ENCODE results near the gene SRPK2. TPM values are rescaled to one million over a fixed set of nuclear protein-coding genes. Genes with fewer than 3 reads are reported as not detected.
"Not testable (repeated sequence)": the region's sequence is repeated elsewhere in the genome, so short reads cannot be mapped to it uniquely, and the experiment has no call there.

Gene SRPK2
- total RNA-seq, 2 experiments from 2014 or later: 48.5 to 53.6 TPM

DNA sequence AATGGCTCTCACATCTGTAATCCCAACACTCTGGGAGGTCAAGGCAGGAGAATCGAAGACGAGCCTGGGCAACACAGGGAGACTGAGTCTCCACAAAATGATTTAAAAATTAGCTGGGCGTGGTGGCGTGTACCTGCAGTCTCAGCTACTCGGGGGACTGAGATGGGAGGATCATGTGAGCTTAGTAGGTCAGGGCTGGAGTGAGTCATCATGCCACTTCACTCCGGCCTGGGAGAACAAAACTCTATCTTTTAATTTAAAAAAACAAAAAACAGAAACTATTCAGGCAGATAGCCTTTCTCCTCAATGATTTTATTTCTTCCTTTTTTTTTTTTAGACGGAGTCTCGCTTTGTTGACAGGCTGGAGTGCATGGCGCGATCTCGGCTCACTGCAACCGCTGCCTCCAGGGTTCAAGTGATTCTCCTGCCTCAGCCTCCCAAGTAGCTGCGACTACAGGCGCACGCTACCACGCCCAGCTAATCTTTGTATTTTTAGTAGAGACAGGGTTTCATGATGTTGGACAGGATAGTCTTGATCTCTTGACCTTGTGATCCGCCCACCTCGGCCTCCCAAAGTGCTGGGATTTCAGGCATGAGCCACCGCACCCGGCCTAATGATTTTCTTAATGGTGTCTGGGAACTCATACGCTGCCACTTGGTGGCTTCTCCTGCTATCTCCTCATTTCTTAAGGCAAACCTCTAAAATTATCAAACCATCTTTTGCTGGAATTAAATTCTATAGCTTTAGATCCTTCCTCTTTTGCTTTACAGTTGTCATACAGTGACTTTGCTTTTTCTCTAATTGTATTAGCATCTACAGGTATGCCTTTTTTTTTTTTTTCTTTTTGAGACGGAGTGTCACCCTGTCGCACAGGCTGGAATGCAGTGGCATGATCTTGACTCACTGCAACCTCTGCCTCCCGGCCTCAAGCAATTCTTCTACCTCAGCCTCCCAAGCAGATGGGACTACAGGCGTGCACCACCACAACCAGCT, 22.9 kb downstream of the SRPK2 start:
- no peaks in the 10 kb centered on the region for H3K27me3 Mint-ChIP-seq
- ChIA-PET CTCF (interaction anchor here (0.6 to 1.2 kb wide), 2 partner anchors 13 to 403 kb away, joined by 3 to 4 read pairs; no protein-coding TSS in a partner anchor), POLR2A (no interaction called here)
- H3K9me3 Mint-ChIP-seq: peaks cover 10% of the 10 kb centered on the region
- H3K27ac Mint-ChIP-seq: no peak overlapping the region
- no peak overlapping the region for H3K4me3 Mint-ChIP-seq
- no peak for DNase-seq
- peaks cover 8% of the 10 kb centered on the region for H3K4me1 Mint-ChIP-seq
- peaks cover 29% of the 10 kb centered on the region for H3K36me3 Mint-ChIP-seq (ENCODE audit: low read depth)

DNA sequence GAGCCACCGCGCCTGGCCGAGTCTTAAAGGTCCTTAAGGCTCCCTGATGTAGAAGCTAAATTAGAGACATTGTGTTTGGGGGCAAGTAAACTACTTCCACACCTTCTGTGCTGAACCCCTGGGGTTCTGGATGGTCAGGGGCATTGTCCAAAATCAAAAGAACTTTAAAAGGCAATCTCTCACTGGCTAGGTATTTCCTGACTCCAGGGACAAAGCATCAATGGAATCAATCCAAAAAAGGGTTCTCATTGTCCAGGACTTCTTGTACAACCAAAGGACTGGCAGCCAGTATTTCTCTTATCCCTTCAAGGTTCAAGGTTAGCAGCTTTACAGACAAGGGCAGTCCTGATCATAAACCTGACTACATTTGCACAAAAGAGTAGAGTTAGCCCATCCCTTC, 24.0 kb downstream of the SRPK2 start:
- Mint-ChIP-seq H3K4me1 (peaks cover 11% of the 10 kb centered on the region), H3K9me3 (peaks cover 16% of the 10 kb centered on the region), H3K27me3 (no peaks in the 10 kb centered on the region), H3K27ac (no peak overlapping the region), H3K36me3 (ENCODE audit: low read depth) (peaks cover 35% of the 10 kb centered on the region), H3K4me3 (no peak overlapping the region)
- ChIA-PET POLR2A (no interaction called here), CTCF (no interaction called here)
- DNase-seq: no peak

DNA sequence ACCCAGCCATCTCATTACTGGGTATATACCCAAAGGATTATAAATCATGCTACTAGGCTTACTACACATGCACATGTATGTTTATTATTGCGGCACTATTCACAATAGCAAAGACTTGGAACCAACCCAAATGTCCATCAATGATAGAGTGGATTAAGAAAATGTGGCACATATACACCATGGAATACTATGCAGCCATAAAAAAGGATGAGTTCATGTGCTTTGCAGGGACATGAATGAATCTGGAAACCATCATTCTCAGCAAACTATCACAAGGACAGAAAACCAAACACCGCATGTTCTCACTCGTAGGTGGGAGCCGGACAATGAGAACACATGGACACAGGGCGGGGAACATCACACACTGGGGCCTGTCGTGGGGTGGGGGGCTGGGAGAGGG, 25.1 kb downstream of the SRPK2 start:
- H3K4me3 Mint-ChIP-seq, POLR2A ChIA-PET, CTCF ChIA-PET, H3K27ac Mint-ChIP-seq, H3K27me3 Mint-ChIP-seq, DNase-seq: not testable (repeated sequence)
- H3K4me1 Mint-ChIP-seq: peaks cover 13% of the 10 kb centered on the region
- H3K9me3 Mint-ChIP-seq: peaks cover 18% of the 10 kb centered on the region
- peaks cover 39% of the 10 kb centered on the region for H3K36me3 Mint-ChIP-seq (ENCODE audit: low read depth)

DNA sequence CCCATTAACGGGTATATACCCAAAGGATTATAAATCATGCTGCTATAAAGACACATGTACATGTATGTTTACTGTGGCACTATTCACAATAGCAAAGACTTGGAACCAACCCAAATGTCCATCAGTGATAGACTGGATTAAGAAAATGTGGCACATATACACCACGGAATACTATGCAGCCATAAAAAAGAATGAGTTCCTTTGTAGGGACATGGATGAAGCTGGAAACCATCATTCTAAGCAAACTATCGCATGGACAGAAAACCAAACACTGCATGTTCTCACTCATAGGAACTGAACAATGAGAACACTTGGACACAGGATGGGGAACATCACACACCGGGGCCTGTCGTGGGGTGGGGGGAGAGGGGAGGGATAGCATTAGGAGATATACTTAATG, 26.0 kb downstream of the SRPK2 start:
- POLR2A ChIA-PET, H3K27ac Mint-ChIP-seq, H3K27me3 Mint-ChIP-seq, H3K4me3 Mint-ChIP-seq, DNase-seq, CTCF ChIA-PET: not testable (repeated sequence)
- peaks cover 13% of the 10 kb centered on the region for H3K4me1 Mint-ChIP-seq
- peaks cover 18% of the 10 kb centered on the region for H3K9me3 Mint-ChIP-seq
- peaks cover 39% of the 10 kb centered on the region for H3K36me3 Mint-ChIP-seq (ENCODE audit: low read depth)

DNA sequence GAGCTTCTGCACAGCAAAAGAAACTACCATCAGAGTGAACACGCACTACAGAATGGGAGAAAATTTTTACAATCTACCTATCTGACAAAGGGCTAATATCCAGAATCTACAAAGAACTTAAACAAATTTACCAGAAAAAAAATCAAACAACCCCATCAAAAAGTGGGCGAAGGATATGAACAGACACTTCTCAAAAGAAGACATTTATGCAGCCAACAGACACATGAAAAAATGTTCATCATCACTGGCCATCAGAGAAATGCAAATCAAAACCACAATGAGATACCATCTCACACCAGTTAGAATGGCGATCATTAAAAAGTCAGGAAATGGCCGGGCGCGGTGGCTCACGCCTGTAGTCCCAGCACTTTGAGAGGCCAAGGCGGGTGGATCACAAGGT, 26.7 kb downstream of the SRPK2 start:
- POLR2A ChIA-PET, DNase-seq, H3K4me3 Mint-ChIP-seq, CTCF ChIA-PET, H3K27ac Mint-ChIP-seq, H3K27me3 Mint-ChIP-seq: not testable (repeated sequence)
- Mint-ChIP-seq H3K36me3 (ENCODE audit: low read depth) (peaks cover 39% of the 10 kb centered on the region), H3K4me1 (peaks cover 13% of the 10 kb centered on the region), H3K9me3 (peaks cover 18% of the 10 kb centered on the region)

DNA sequence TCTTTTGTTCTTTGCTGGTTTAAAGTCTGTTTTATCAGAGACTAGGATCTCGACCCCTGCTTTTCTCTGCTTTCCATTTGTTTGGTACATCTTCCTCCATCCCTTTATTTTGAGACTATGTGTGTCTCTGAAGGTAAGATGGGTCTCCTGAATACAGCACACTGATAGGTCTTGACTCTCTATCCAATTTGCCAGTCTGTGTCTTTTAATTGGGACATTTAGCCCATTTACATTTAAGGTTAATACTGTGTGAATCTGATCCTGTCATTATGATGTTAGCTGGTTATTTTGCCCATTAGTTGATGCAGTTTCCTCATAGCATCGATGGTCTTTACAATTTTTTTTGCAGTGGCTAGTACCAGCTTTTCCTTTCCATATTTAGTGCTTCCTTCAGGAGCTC, 28.6 kb downstream of the SRPK2 start:
- POLR2A ChIA-PET, DNase-seq, H3K27me3 Mint-ChIP-seq, H3K27ac Mint-ChIP-seq, H3K4me3 Mint-ChIP-seq: not testable (repeated sequence)
- CTCF ChIA-PET: interaction anchor here (0.6 kb wide), 1 partner anchor 9 kb away, joined by 3 read pairs; no protein-coding TSS in a partner anchor
- Mint-ChIP-seq H3K4me1 (peaks cover 19% of the 10 kb centered on the region), H3K36me3 (ENCODE audit: low read depth) (peaks cover 39% of the 10 kb centered on the region), H3K9me3 (peaks cover 18% of the 10 kb centered on the region)

DNA sequence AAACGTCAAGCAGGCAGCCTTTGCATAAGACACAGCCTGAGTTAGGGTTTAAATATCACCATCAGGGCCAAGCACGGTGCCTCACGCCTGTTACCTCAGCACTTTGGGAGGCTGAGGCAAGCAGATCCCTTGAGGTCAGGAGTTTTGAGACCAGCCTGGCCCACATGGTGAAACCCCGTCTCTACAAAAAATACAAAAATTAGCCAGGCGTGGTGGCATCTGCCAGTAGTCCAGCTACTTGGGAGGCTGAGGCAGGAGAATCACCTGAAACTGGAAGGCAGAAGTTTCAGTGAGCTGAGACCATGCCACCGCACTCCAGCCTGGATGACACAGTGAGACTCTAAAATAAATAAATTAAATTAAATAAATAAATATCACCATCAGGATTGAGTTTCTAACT, 33.0 kb downstream of the SRPK2 start:
- no peak for DNase-seq
- ChIA-PET CTCF (interaction anchor here (1.3 to 1.8 kb wide), 2 partner anchors 13 to 21 kb away, joined by 3 to 5 read pairs; no protein-coding TSS in a partner anchor), POLR2A (no interaction called here)
- Mint-ChIP-seq H3K27me3 (no peaks in the 10 kb centered on the region), H3K9me3 (peaks cover 8% of the 10 kb centered on the region), H3K27ac (no peak overlapping the region), H3K4me1 (peaks cover 52% of the 10 kb centered on the region), H3K36me3 (ENCODE audit: low read depth) (peaks cover 19% of the 10 kb centered on the region), H3K4me3 (no peak overlapping the region)

DNA sequence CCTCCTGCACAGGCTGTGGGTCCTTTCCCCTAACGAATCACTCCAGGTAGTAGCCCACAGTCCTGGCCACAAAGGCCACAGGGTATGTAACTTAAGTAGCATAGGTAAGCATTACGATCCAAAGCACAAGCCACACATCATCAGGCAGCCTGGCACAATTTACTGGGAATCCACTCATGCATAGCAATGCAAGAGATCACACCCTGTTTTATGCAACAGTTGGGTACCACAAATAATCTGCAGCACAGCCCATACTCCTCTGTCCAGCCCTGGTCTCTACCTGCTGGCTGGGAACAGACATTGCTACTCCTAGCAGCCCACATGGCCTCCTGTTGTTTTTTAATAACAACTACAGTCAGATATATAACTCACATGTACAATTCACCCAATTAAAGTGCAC, 34.3 kb downstream of the SRPK2 start:
- peaks cover 1% of the 10 kb centered on the region for H3K9me3 Mint-ChIP-seq
- CTCF ChIA-PET: interaction anchor here (0.7 to 1.3 kb wide), 2 partner anchors 22 to 80 kb away, joined by 3 read pairs; no protein-coding TSS in a partner anchor
- no peak overlapping the region for H3K4me3 Mint-ChIP-seq
- H3K27me3 Mint-ChIP-seq: no peaks in the 10 kb centered on the region
- H3K4me1 Mint-ChIP-seq: peaks cover 57% of the 10 kb centered on the region
- DNase-seq: no peak
- POLR2A ChIA-PET: no interaction called here
- peaks cover 10% of the 10 kb centered on the region for H3K36me3 Mint-ChIP-seq (ENCODE audit: low read depth)
- H3K27ac Mint-ChIP-seq: peak overlapping the region; percentile 97

DNA sequence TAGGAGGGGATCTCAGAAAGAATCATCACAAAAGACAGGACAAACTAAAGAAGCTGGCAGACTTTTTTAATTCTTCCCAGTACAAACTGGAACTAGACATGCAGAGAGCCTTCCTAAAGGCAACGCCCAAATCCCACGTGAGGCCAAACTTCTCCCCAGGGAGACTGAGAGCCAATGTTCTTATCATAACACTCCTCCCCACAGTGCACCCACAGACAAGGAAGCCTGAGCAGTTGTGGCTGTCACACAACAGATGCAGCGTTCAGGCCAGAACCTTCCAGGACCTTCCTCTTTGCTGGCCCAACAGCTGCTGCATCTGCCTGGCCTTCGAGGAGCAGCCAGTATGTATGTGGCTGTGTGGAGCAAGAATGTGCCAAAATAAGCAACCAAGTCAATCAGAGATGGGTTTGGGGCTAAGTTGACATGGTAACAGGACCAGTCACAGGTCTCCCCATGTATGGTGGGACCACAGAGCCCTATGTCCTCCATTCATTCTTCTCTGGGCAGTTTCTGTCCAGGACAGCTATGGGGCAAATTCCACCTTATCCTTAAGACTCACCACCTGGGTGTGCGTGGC, 34.9 kb downstream of the SRPK2 start:
- ChIA-PET POLR2A (no interaction called here), CTCF (interaction anchor here (0.6 to 0.7 kb wide), 2 partner anchors 80 to 440 kb away, joined by 3 read pairs; no protein-coding TSS in a partner anchor)
- H3K27me3 Mint-ChIP-seq: no peaks in the 10 kb centered on the region
- peaks cover 1% of the 10 kb centered on the region for H3K9me3 Mint-ChIP-seq
- peaks cover 9% of the 10 kb centered on the region for H3K36me3 Mint-ChIP-seq (ENCODE audit: low read depth)
- H3K4me3 Mint-ChIP-seq: no peak overlapping the region
- H3K4me1 Mint-ChIP-seq: peaks cover 56% of the 10 kb centered on the region
- peak overlapping the region; percentile 97 for H3K27ac Mint-ChIP-seq
- peak; percentile 7 for DNase-seq

DNA sequence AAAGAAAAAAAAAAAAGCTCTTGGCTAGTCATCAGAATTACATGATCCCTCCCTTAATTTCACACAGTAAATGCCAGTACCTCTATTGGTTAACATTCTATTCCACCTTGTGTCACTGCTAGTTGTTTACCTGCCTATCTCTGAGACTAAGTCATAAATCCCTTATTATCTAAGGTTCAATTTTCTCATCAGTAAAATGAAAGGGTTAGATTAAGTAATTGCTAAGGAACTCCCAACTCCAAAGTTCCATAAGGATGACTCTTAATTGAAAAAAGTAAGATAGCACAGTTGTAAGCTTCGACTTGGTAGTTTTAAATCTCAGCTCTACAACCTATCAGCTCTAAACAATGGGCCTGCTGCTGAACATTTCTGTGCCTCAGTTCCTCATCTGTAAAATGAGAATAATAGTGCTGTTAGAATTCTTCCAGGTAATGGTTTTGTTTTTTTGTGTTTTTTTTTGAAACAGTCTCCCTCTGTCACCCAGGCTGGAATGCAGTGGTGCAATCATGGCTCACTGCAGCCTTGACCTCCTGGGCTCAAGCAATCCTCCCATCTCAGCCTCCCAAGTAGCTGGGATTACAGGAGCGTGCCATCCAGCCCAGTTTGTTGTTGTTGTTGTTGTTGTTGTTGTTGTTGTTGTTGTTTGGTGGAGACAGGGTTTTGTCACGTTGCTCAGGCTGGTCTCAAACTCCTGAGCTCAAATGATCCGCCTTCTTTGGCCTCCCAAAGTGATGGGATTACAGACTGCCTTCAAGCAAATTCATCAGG, 35.6 kb downstream of the SRPK2 start:
- Mint-ChIP-seq H3K9me3 (peaks cover 1% of the 10 kb centered on the region), H3K27me3 (no peaks in the 10 kb centered on the region), H3K4me3 (peak overlapping the region; percentile 19), H3K27ac (peak overlapping the region; percentile 97), H3K4me1 (peaks cover 61% of the 10 kb centered on the region), H3K36me3 (ENCODE audit: low read depth) (peaks cover 9% of the 10 kb centered on the region)
- POLR2A ChIA-PET: interaction anchor here (0.6 kb wide), 1 partner anchor 252 kb away, joined by 3 read pairs; no protein-coding TSS in a partner anchor
- CTCF ChIA-PET: interaction anchor here (0.6 to 1.4 kb wide), 3 partner anchors 201 to 569 kb away, joined by 3 read pairs; no protein-coding TSS in a partner anchor
- no peak for DNase-seq

DNA sequence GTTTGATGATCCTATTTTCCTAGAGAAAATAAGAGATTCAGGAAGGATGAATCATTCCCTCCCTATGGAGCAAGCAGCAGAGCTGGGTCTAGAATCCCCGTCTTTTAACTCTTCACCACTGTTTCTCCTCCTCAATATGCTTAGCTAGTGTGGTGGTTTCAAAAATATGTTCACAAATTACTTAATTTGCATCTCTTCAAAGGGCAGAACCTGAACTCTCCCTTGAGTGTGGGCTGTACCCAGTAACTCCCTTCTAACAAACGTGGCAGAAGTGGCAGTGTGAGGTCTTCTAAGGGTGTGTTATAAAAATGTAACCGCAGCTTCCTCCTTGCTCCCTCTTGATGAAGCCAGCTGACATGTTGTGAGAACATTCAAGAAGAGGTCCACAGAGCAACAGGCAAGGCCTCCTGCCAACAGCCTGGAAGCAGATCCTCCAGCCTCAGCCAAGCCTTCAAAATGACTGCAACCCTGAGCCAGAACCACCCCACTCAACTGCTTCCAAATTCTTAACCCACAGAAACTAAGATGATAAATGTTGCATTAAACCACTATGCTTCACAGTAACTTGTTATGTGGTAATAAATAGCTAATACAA, 36.6 kb downstream of the SRPK2 start:
- Mint-ChIP-seq H3K27me3 (no peaks in the 10 kb centered on the region), H3K4me1 (peaks cover 67% of the 10 kb centered on the region), H3K9me3 (peaks cover 1% of the 10 kb centered on the region), H3K36me3 (ENCODE audit: low read depth) (peaks cover 9% of the 10 kb centered on the region), H3K4me3 (peak overlapping the region; percentile 57), H3K27ac (peak overlapping the region; percentile 97)
- ChIA-PET CTCF (interaction anchor here (0.6 to 1.4 kb wide), 2 partner anchors 23 to 200 kb away, joined by 3 read pairs; no protein-coding TSS in a partner anchor), POLR2A (no interaction called here)
- peak; percentile 81 for DNase-seq

DNA sequence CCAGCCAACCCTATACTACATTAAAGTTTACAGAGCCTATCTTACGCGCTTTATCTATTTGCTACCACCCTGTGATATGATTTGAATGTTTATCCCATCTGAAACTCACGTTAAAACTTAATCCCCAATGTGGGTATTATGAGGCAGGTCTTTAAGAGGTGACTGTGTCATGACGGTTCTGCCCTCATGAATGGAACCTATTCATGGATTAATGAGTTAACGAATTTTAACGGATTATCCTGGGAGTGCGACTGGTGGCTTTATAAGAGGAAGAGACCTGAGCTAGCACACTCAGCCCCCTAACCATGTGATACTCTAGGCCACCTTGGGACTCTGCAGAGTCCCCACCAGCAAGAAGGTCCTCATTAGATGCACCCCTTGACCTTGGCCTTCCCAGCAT, 37.8 kb downstream of the SRPK2 start:
- peak overlapping the region; percentile 69 for H3K27ac Mint-ChIP-seq
- H3K9me3 Mint-ChIP-seq: peaks cover 1% of the 10 kb centered on the region
- DNase-seq: no peak
- H3K4me3 Mint-ChIP-seq: no peak overlapping the region
- ChIA-PET CTCF (interaction anchor here (0.7 kb wide), 2 partner anchors 9 to 118 kb away, joined by 3 to 4 read pairs; no protein-coding TSS in a partner anchor), POLR2A (no interaction called here)
- H3K36me3 Mint-ChIP-seq (ENCODE audit: low read depth): peaks cover 9% of the 10 kb centered on the region
- H3K27me3 Mint-ChIP-seq: no peaks in the 10 kb centered on the region
- peaks cover 74% of the 10 kb centered on the region for H3K4me1 Mint-ChIP-seq

Data from activated CD4-positive, alpha-beta T cell treated with anti-CD3 and anti-CD28 coated beads, Interleukin-2, amount 10 ng/mL, durations not matched to agents 7 days and 5 days (primary cell).